IMR-90 (cell line): ENCODE measurements around the gene MALL. TPM values are rescaled to one million over a fixed set of nuclear protein-coding genes. Genes with fewer than 3 reads are reported as not detected.

Experiments used
- ATAC-seq: fragments of 200-7000 bp; cut with Tn5 transposase; 2 replicates; pipeline ENCODE4 v1.9.1; 2020; ENCODE audit warnings: low read depth, mild to moderate bottlenecking, moderate library complexity
- BruUV-seq: library from RNA; stranded (reverse); fragments of 400-500 nt; replicated peaks from 2 replicates; lab custom pipeline; 2021; lab: Mats Ljungman, UMichigan
- CTCF ChIA-PET: fragments of 300-600 bp; formaldehyde crosslinking; extraction: SDS; loops from one replicate; lab custom pipeline; 2021; ENCODE audit warnings: antibody characterized with exemption; lab: Yijun Ruan, JAX
- POLR2A ChIA-PET: fragments of 300-600 bp; sonication (Branson Sonifier 250); formaldehyde crosslinking; loops from one replicate; lab custom pipeline; 2022; ENCODE audit warnings: antibody characterized with exemption; ENCODE audit not compliant: unreplicated experiment; lab: Charles Lee
- DNase-seq: peaks from one replicate; pipeline ENCODE4 v3.0.0; 2013
- H2AFZ ChIP-seq: replicated peaks from 2 replicates; pipeline ENCODE3; 2013; ENCODE audit warnings: low read length, mild to moderate bottlenecking; ENCODE audit not compliant: poor library complexity
- H2AK5ac ChIP-seq: 2 replicates; pipeline ENCODE4 v1.6.1; 2013; ENCODE audit warnings: low read depth, low read length, inconsistent platforms
- H2AK9ac ChIP-seq: replicated peaks from 2 replicates; pipeline ENCODE3; 2013; ENCODE audit warnings: mild to moderate bottlenecking, low read depth, low read length, moderate library complexity; ENCODE audit not compliant: poor library complexity
- H2BK120ac ChIP-seq: 2 replicates; pipeline ENCODE4 v1.6.1; 2013; ENCODE audit warnings: low read depth, low read length, inconsistent platforms
- H2BK15ac ChIP-seq: 3 replicates; pipeline ENCODE4 v1.6.1; 2013; ENCODE audit warnings: low read depth, low read length, inconsistent platforms
- H2BK20ac ChIP-seq: 2 replicates; pipeline ENCODE4 v1.6.1; 2013; ENCODE audit warnings: low read depth, mild to moderate bottlenecking, inconsistent platforms, low read length, moderate library complexity
- H2BK5ac ChIP-seq: 2 replicates; pipeline ENCODE4 v1.6.1; 2013; ENCODE audit warnings: mild to moderate bottlenecking, low read depth, low read length, inconsistent platforms; ENCODE audit not compliant: poor library complexity, severe bottlenecking
- H3K14ac ChIP-seq: replicated peaks from 2 replicates; pipeline ENCODE4 v1.6.1; 2013; ENCODE audit warnings: low read depth, low read length, inconsistent platforms
- H3K18ac ChIP-seq: 2 replicates; pipeline ENCODE4 v1.6.1; 2013; ENCODE audit warnings: low read depth, low read length, control low read depth
- H3K23ac ChIP-seq: 2 replicates; pipeline ENCODE4 v1.6.1; 2013; ENCODE audit warnings: low read depth, low read length, inconsistent platforms
- H3K27ac ChIP-seq: 2 replicates; pipeline ENCODE4 v1.5.1; 2013; ENCODE audit warnings: mild to moderate bottlenecking, control low read depth, low read length; ENCODE audit not compliant: insufficient read depth
- H3K27me3 ChIP-seq: 2 replicates; pipeline ENCODE4 v1.6.1; 2013; ENCODE audit warnings: low read length; ENCODE audit not compliant: control insufficient read depth, insufficient read depth
- H3K36me3 ChIP-seq: 2 replicates; pipeline ENCODE4 v1.6.1; 2013; ENCODE audit warnings: low read length, mixed read lengths; ENCODE audit not compliant: control insufficient read depth, insufficient read depth
- H3K4ac ChIP-seq: 2 replicates; pipeline ENCODE4 v1.6.1; 2013; ENCODE audit warnings: low read depth, low read length, inconsistent platforms
- H3K4me1 ChIP-seq: 2 replicates; pipeline ENCODE4 v1.6.1; 2013; ENCODE audit warnings: low read length, mixed read lengths; ENCODE audit not compliant: control insufficient read depth, insufficient read depth
- H3K4me2 ChIP-seq: 2 replicates; pipeline ENCODE4 v1.6.1; 2013; ENCODE audit warnings: low read depth, mild to moderate bottlenecking, control low read depth, low read length, moderate library complexity
- H3K4me3 ChIP-seq: 2 replicates; pipeline ENCODE4 v1.5.1; 2013; ENCODE audit warnings: low read depth, mild to moderate bottlenecking, control low read depth, low read length, moderate library complexity; ENCODE audit not compliant: insufficient read depth
- H3K56ac ChIP-seq: 2 replicates; pipeline ENCODE4 v1.6.1; 2013; ENCODE audit warnings: low read length, inconsistent platforms; ENCODE audit not compliant: insufficient read depth; ENCODE audit errors: extremely low read depth
- H3K79me1 ChIP-seq, 2 experiments: 2 replicates each; pipeline ENCODE4 v1.6.1; 2013; ENCODE audit warnings: low read length in 2 of 2, inconsistent platforms in 1 of 2, low read depth in 1 of 2
- H3K9ac ChIP-seq: 2 replicates; pipeline ENCODE4 v1.6.1; 2013; ENCODE audit warnings: low read depth, low read length, control low read depth
- H3K9me1 ChIP-seq: 2 replicates; pipeline ENCODE4 v1.6.1; 2013; ENCODE audit warnings: low read length, inconsistent platforms; ENCODE audit not compliant: insufficient read depth
- H3K9me3 ChIP-seq: 2 replicates; pipeline ENCODE4 v1.6.1; 2013; ENCODE audit warnings: low read length; ENCODE audit not compliant: control insufficient read depth, insufficient read depth
- H4K20me1 ChIP-seq: 2 replicates; pipeline ENCODE4 v1.6.1; 2013; ENCODE audit warnings: low read length, inconsistent platforms; ENCODE audit not compliant: insufficient read depth
- H4K5ac ChIP-seq: 2 replicates; pipeline ENCODE4 v1.6.1; 2013; ENCODE audit warnings: mild to moderate bottlenecking, low read depth, low read length, control low read depth
- H4K8ac ChIP-seq, 2 experiments: 2 replicates each; pipeline ENCODE4 v1.6.1; 2013; ENCODE audit warnings: low read depth in 2 of 2, low read length in 2 of 2, control low read depth in 1 of 2, inconsistent platforms in 1 of 2
- H4K91ac ChIP-seq: 2 replicates; pipeline ENCODE4 v1.6.1; 2013; ENCODE audit warnings: low read depth, low read length, inconsistent platforms; ENCODE audit not compliant: insufficient read depth
- BHLHE40 ChIP-seq: fragments of 150-350 bp; IDR thresholded peaks from 2 replicates; pipeline ENCODE4 v1.6.1; 2016; ENCODE audit warnings: mild to moderate bottlenecking, low read depth, low read length
- CEBPB ChIP-seq: IDR thresholded peaks from 2 replicates; pipeline ENCODE4 v1.6.1; 2012; ENCODE audit warnings: low read depth, low read length, improper control_type of control experiment
- CHD1 ChIP-seq: IDR thresholded peaks from 2 replicates; pipeline ENCODE4 v1.6.1; 2012; ENCODE audit warnings: low read depth, low read length, improper control_type of control experiment
- FOS ChIP-seq: fragments of 150-350 bp; IDR thresholded peaks from 2 replicates; pipeline ENCODE4 v1.6.1; 2016; ENCODE audit warnings: low read depth, low read length
- MAFK ChIP-seq: IDR thresholded peaks from 2 replicates; pipeline ENCODE4 v1.6.1; 2012; ENCODE audit warnings: low read depth, low read length, improper control_type of control experiment
- MAZ ChIP-seq: IDR thresholded peaks from 2 replicates; pipeline ENCODE4 v1.6.1; 2012; ENCODE audit warnings: low read depth, mild to moderate bottlenecking, low read length, improper control_type of control experiment, moderate library complexity, borderline replicate concordance
- MXI1 ChIP-seq: IDR thresholded peaks from 2 replicates; pipeline ENCODE4 v1.6.1; 2012; ENCODE audit warnings: low read depth, mild to moderate bottlenecking, low read length, moderate library complexity, borderline replicate concordance
- NFE2L2 ChIP-seq: fragments of 150-350 bp; IDR thresholded peaks from 2 replicates; pipeline ENCODE4 v1.6.1; 2016; ENCODE audit warnings: low read depth, mild to moderate bottlenecking, low read length
- POLR2A ChIP-seq: IDR thresholded peaks from 2 replicates; pipeline ENCODE4 v1.6.1; 2012; ENCODE audit warnings: mild to moderate bottlenecking, low read depth, low read length
- RAD21 ChIP-seq: IDR thresholded peaks from 2 replicates; pipeline ENCODE4 v1.6.1; 2012; ENCODE audit warnings: low read length, improper control_type of control experiment
- RCOR1 ChIP-seq: IDR thresholded peaks from 2 replicates; pipeline ENCODE4 v1.6.1; 2012; ENCODE audit warnings: mild to moderate bottlenecking, low read length, improper control_type of control experiment; ENCODE audit not compliant: insufficient replicate concordance
- RFX5 ChIP-seq: IDR thresholded peaks from 2 replicates; pipeline ENCODE4 v1.8.0; 2012; ENCODE audit warnings: low read depth, mild to moderate bottlenecking, low read length, moderate library complexity
- SMC3 ChIP-seq: fragments of 150-350 bp; IDR thresholded peaks from 2 replicates; pipeline ENCODE4 v1.6.1; 2016; ENCODE audit warnings: low read depth, mild to moderate bottlenecking, antibody characterized with exemption, low read length, moderate library complexity
- WGBS, 2 experiments: methylation state at CpG; one replicate each; pipeline versions ENCODE4 v1.1.5 to v1.1.7; 2013; ENCODE audit warnings: missing lambda C conversion rate in 2 of 2; ENCODE audit not compliant: insufficient read length in 1 of 2; ENCODE audit errors: extremely low coverage in 2 of 2; 5-methylcytosine and 5-hydroxymethylcytosine counted together
- dilution Hi-C: fragments of 300-500 bp; cut with HindIII; formaldehyde crosslinking; loops from one replicate; pipeline ENCODE4 v1.14.3; 2018; ENCODE audit warnings: low sequenced_read_pairs; ENCODE audit not compliant: unreplicated experiment
- in situ Hi-C: fragments of 300-500 bp; cut with MboI; formaldehyde crosslinking; loops from 3 replicates; pipeline ENCODE4 v1.14.3; 2019; ENCODE audit warnings: low sequenced_read_pairs, inconsistent platforms, mixed read lengths
- intact Hi-C: fragments of 100-400 bp; cut with micrococcal nuclease; formaldehyde crosslinking; loops from 2 replicates; pipeline ENCODE4 v1.10.0; 2022
- polyA plus RNA-seq, 3 experiments: library from polyadenylated mRNA; depleted of rRNA; stranded (reverse); fragments of >200 nt; gene quantifications; 2 replicates each; pipeline ENCODE4 v1.2.3, GENCODE V29; 2012; ENCODE audit warnings: low replicate concordance in 1 of 3
- total RNA-seq: library from RNA; depleted of rRNA; stranded (reverse); fragments of >200 nt; gene quantifications from 2 replicates; pipeline ENCODE4 v1.2.3, GENCODE V29; 2012
- TF ChIP-seq, protein P1 (sequence below): fragments of 150-350 bp; IDR thresholded peaks from 2 replicates; pipeline ENCODE4 v1.6.1; 2016; ENCODE audit warnings: low read depth, mild to moderate bottlenecking, low read length, moderate library complexity, borderline replicate concordance
- TF ChIP-seq, protein P2 (sequence below): conservative IDR thresholded peaks from 2 replicates; pipeline ENCODE4 v1.5.1; 2012; ENCODE audit warnings: mild to moderate bottlenecking, low read depth, low read length, improper control_type of control experiment
- TF ChIP-seq, protein P3 (sequence below): fragments of 150-350 bp; IDR thresholded peaks from 2 replicates; pipeline ENCODE4 v1.6.1; 2017; ENCODE audit warnings: mild to moderate bottlenecking, antibody characterized with exemption, low read length, low read depth

MALL gene
- total and polyA plus RNA-seq, 2 of the 4 experiments (the other 2 are of a cell fraction), result 1.6 TPM

DNA sequence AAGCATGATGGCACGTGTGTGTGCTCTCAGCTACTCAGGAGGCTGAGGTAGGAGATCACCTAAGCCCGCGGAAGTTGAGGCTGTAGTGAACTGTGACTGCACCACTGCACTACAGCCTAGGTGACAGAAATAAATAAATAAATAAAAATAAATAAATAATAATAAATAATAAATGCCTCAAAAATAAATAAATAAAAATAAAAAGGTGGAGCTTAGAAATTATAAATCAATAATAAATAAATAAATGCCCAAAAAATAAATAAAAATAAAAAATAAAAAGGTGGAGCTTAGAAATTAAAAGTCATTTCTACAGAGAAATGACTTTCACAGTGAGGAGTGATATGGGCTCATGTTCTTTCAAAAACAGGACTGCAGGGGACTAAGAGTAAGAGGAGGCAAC is 6.0 kb upstream of the MALL start:
- TF ChIP-seq MXI1 (no peak), CEBPB (no peak), MAZ (no peak), BHLHE40 (no peak), NFE2L2 (no peak), POLR2A (no peak), CHD1 (no peak), SMC3 (no peak), MAFK (no peak), RAD21 (no peak), RCOR1 (no peak), FOS (no peak), RFX5 (no peak)
- TF ChIP-seq, protein P1, sequence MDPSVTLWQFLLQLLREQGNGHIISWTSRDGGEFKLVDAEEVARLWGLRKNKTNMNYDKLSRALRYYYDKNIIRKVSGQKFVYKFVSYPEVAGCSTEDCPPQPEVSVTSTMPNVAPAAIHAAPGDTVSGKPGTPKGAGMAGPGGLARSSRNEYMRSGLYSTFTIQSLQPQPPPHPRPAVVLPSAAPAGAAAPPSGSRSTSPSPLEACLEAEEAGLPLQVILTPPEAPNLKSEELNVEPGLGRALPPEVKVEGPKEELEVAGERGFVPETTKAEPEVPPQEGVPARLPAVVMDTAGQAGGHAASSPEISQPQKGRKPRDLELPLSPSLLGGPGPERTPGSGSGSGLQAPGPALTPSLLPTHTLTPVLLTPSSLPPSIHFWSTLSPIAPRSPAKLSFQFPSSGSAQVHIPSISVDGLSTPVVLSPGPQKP, result no peak
- TF ChIP-seq, protein P2, sequence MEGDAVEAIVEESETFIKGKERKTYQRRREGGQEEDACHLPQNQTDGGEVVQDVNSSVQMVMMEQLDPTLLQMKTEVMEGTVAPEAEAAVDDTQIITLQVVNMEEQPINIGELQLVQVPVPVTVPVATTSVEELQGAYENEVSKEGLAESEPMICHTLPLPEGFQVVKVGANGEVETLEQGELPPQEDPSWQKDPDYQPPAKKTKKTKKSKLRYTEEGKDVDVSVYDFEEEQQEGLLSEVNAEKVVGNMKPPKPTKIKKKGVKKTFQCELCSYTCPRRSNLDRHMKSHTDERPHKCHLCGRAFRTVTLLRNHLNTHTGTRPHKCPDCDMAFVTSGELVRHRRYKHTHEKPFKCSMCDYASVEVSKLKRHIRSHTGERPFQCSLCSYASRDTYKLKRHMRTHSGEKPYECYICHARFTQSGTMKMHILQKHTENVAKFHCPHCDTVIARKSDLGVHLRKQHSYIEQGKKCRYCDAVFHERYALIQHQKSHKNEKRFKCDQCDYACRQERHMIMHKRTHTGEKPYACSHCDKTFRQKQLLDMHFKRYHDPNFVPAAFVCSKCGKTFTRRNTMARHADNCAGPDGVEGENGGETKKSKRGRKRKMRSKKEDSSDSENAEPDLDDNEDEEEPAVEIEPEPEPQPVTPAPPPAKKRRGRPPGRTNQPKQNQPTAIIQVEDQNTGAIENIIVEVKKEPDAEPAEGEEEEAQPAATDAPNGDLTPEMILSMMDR, result no peak
- TF ChIP-seq, protein P3, sequence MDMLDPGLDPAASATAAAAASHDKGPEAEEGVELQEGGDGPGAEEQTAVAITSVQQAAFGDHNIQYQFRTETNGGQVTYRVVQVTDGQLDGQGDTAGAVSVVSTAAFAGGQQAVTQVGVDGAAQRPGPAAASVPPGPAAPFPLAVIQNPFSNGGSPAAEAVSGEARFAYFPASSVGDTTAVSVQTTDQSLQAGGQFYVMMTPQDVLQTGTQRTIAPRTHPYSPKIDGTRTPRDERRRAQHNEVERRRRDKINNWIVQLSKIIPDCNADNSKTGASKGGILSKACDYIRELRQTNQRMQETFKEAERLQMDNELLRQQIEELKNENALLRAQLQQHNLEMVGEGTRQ, result no peak
- no peak overlapping the region for H3K23ac ChIP-seq
- no peak overlapping the region for H2BK15ac ChIP-seq
- H3K4me3 ChIP-seq, result no peak overlapping the region
- ATAC-seq, result no peak
- H2BK5ac ChIP-seq, result no peak overlapping the region
- no peaks in the 10 kb centered on the region for H3K79me1 ChIP-seq
- WGBS, 2 experiments, result no CpG with 5 or more reads among the region's 3 CpGs
- no TSS peak for BruUV-seq
- H3K9ac ChIP-seq, result no peak overlapping the region
- ChIA-PET CTCF (no interaction called here), POLR2A (no interaction called here)
- H3K18ac ChIP-seq, result no peak overlapping the region
- in situ Hi-C loops, result no loop called here
- H3K4me2 ChIP-seq, result no peak overlapping the region
- no peak overlapping the region for H2BK120ac ChIP-seq
- no peak overlapping the region for H2BK20ac ChIP-seq
- H2AK5ac ChIP-seq, result no peak overlapping the region
- no peak overlapping the region for H4K8ac ChIP-seq
- H3K27ac ChIP-seq, result no peak overlapping the region
- H3K36me3 ChIP-seq, result no peaks in the 10 kb centered on the region
- DNase-seq, result no peak
- H2AFZ ChIP-seq, result no peak overlapping the region
- H4K5ac ChIP-seq, result no peak overlapping the region
- peaks cover 7% of the 10 kb centered on the region for H3K27me3 ChIP-seq
- no peaks in the 10 kb centered on the region for H4K20me1 ChIP-seq
- H3K56ac ChIP-seq, result no peak overlapping the region
- H4K91ac ChIP-seq, result no peak overlapping the region
- intact Hi-C loops, result no loop called here
- dilution Hi-C loops, result no loop called here
- H3K14ac ChIP-seq, result no peak overlapping the region
- no peaks in the 10 kb centered on the region; the same call in 1 of the 2 replicates for H3K9me1 ChIP-seq
- H2AK9ac ChIP-seq, result no peak overlapping the region
- H3K4me1 ChIP-seq, result no peaks in the 10 kb centered on the region
- no peaks in the 10 kb centered on the region for H3K9me3 ChIP-seq
- H3K4ac ChIP-seq, result no peak overlapping the region
